Liver (tissue), 9 donors: Measurements from ENCODE around the gene ADAMTS16. TPM values are rescaled to one million over a fixed set of nuclear protein-coding genes. Genes with fewer than 3 reads are reported as not detected.

Experiments
- DNase-seq: peaks from one replicate; pipeline ENCODE4 v3.0.0-alpha.2; 2017; ENCODE audit warnings: low spot score
- H3K27ac ChIP-seq, 2 donors: one replicate each; pipeline ENCODE4 v1.7.0; 2013; ENCODE audit warnings: inconsistent platforms in 2 of 2, low read length in 2 of 2, control low read depth in 1 of 2, low read depth in 1 of 2, mild to moderate bottlenecking in 1 of 2
- H3K27me3 ChIP-seq, 4 donors: one replicate each; pipeline versions ENCODE4 v1.6.1 to v1.7.0; 2013; ENCODE audit warnings: low read length in 3 of 4, inconsistent platforms in 1 of 4, mild to moderate bottlenecking in 1 of 4, moderate library complexity in 1 of 4; ENCODE audit not compliant: control insufficient read depth in 4 of 4, insufficient read depth in 4 of 4
- H3K36me3 ChIP-seq, 4 donors: one replicate each; pipeline versions ENCODE4 v1.6.1 to v1.7.0; 2013; ENCODE audit warnings: low read length in 3 of 4, mild to moderate bottlenecking in 3 of 4, low read depth in 1 of 4, moderate library complexity in 1 of 4; ENCODE audit not compliant: control insufficient read depth in 4 of 4, insufficient read depth in 3 of 4
- H3K4me1 ChIP-seq, 4 donors: one replicate each; pipeline versions ENCODE4 v1.6.1 to v1.7.0; 2013; ENCODE audit warnings: low read length in 3 of 4, mild to moderate bottlenecking in 3 of 4, moderate library complexity in 1 of 4; ENCODE audit not compliant: control insufficient read depth in 4 of 4, insufficient read depth in 4 of 4
- H3K4me3 ChIP-seq, 3 donors: one replicate each; pipeline versions ENCODE4 v1.6.1 to v1.7.0; 2013; ENCODE audit warnings: low read length in 3 of 3, control low read depth in 1 of 3, low read depth in 1 of 3, mild to moderate bottlenecking in 1 of 3
- H3K9ac ChIP-seq, 2 donors: one replicate each; pipeline ENCODE4 v1.7.0; 2013; ENCODE audit warnings: low read length in 2 of 2, mild to moderate bottlenecking in 2 of 2, moderate library complexity in 2 of 2, control low read depth in 1 of 2, low read depth in 1 of 2
- H3K9me3 ChIP-seq, 4 donors: one replicate each; pipeline versions ENCODE4 v1.6.1 to v1.7.0; 2013; ENCODE audit warnings: low read length in 3 of 4; ENCODE audit not compliant: control insufficient read depth in 4 of 4
- ATF3 ChIP-seq: IDR thresholded peaks from 2 replicates; pipeline ENCODE4 v1.6.1; 2016; ENCODE audit warnings: antibody characterized with exemption
- EGR1 ChIP-seq, 2 donors: IDR thresholded peaks; 2 replicates each; pipeline ENCODE4 v1.6.1; 2016 to 2018; ENCODE audit warnings: antibody characterized with exemption in 2 of 2, low read depth in 2 of 2
- FOXA1 ChIP-seq: IDR thresholded peaks from 2 replicates; pipeline ENCODE4 v1.6.1; 2016; ENCODE audit warnings: antibody characterized with exemption
- FOXA2 ChIP-seq: IDR thresholded peaks from 2 replicates; pipeline ENCODE4 v1.6.1; 2016; ENCODE audit warnings: antibody characterized with exemption
- GABPA ChIP-seq, 2 donors: IDR thresholded peaks in 1 of 2; conservative IDR thresholded peaks in 1 of 2; 2 replicates each; pipeline ENCODE4 v1.6.1; 2016; ENCODE audit warnings: antibody characterized with exemption in 2 of 2, mild to moderate bottlenecking in 1 of 2, moderate library complexity in 1 of 2
- HNF4A ChIP-seq, 2 donors: conservative IDR thresholded peaks; 2 replicates each; pipeline ENCODE4 v1.6.1; 2016; ENCODE audit warnings: antibody characterized with exemption in 2 of 2, mild to moderate bottlenecking in 2 of 2
- HNF4G ChIP-seq: IDR thresholded peaks from 2 replicates; pipeline ENCODE4 v1.6.1; 2016; ENCODE audit warnings: antibody characterized with exemption
- JUND ChIP-seq, 2 donors: IDR thresholded peaks; 2 replicates each; pipeline ENCODE4 v1.6.1; 2016; ENCODE audit warnings: antibody characterized with exemption in 2 of 2
- NR2F2 ChIP-seq: IDR thresholded peaks from 2 replicates; pipeline ENCODE4 v1.6.1; 2016; ENCODE audit warnings: antibody characterized with exemption
- RAD21 ChIP-seq, 2 donors: IDR thresholded peaks; 2 replicates each; pipeline ENCODE4 v1.6.1; 2016; ENCODE audit warnings: antibody characterized with exemption in 2 of 2, mild to moderate bottlenecking in 2 of 2
- RXRA ChIP-seq, 2 donors: IDR thresholded peaks; 2 replicates each; pipeline ENCODE4 v1.6.1; 2017 to 2018; ENCODE audit warnings: antibody characterized with exemption in 2 of 2, mild to moderate bottlenecking in 1 of 2
- SP1 ChIP-seq: IDR thresholded peaks from 2 replicates; pipeline ENCODE4 v1.6.1; 2018; ENCODE audit warnings: antibody characterized with exemption, mild to moderate bottlenecking
- TAF1 ChIP-seq: conservative IDR thresholded peaks from 2 replicates; pipeline ENCODE4 v1.6.1; 2016; ENCODE audit warnings: antibody characterized with exemption, mild to moderate bottlenecking
- YY1 ChIP-seq: IDR thresholded peaks from 2 replicates; pipeline ENCODE4 v1.6.1; 2016; ENCODE audit warnings: antibody characterized with exemption, mild to moderate bottlenecking
- ZBTB33 ChIP-seq: IDR thresholded peaks from 2 replicates; pipeline ENCODE4 v1.6.1; 2016; ENCODE audit warnings: antibody characterized with exemption
- WGBS: extraction: QIAGEN DNeasy Blood & Tissue Kit; methylation state at CpG from one replicate; pipeline ENCODE4 v1.1.7; 2013; 5-methylcytosine and 5-hydroxymethylcytosine counted together
- polyA plus RNA-seq, 2 donors: library from polyadenylated mRNA; stranded (reverse) in 1 of 2; unstranded in 1 of 2; fragments of 200-250 nt in 1 of 2; fragments of >200 nt in 1 of 2; fragmentation: Nextera tagmentation in 1 of 2; extraction: Ambion mirVana in 1 of 2; gene quantifications; one replicate each; pipeline versions ENCODE4 v1.2.1 to v1.2.3, GENCODE V29; 2013 to 2015
- total RNA-seq, 2 donors: library from RNA; depleted of rRNA; stranded (reverse); fragments of >200 nt; gene quantifications; one replicate each; pipeline ENCODE4 v1.2.3, GENCODE V29; 2014
- TF ChIP-seq, protein P1 (sequence below): fragments of 150-350 bp; IDR thresholded peaks from 2 replicates; pipeline ENCODE4 v1.5.1; 2017; ENCODE audit warnings: improper control_type of control experiment, low read depth, low read length; ENCODE audit not compliant: missing input control
- TF ChIP-seq, protein P2 (sequence below): IDR thresholded peaks from 2 replicates; pipeline ENCODE4 v1.6.1; 2016; ENCODE audit warnings: antibody characterized with exemption
- TF ChIP-seq, protein P3 (sequence below): IDR thresholded peaks from 2 replicates; pipeline ENCODE4 v1.6.1; 2016; ENCODE audit warnings: antibody characterized with exemption, mild to moderate bottlenecking
- donor health status: healthy.
- donor health status: healthy.
- donor health status: healthy.
- donor health status: healthy.
- donor health status: healthy.

Gene ADAMTS16
- total and polyA plus RNA-seq, 4 donors, result under 0.01 to 0.84 TPM; not detected in 2

DNA sequence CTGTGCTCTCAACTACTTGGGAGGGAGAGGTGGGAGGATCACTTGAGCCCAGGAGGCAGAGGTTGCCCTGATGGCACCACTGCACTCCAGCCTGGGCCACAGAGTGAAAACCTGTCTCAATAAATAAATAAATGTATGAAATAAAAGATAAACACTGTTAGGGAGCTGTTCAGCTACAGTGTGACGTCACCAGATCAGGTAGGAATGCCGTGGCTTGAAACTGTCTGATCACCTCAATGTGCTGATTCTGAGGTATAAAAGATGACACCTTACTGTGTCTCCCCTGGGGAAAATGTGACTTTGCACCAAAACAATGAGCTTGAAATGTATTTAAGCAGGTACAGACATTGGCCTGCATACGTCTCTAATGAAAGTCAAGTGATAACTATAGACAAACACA is 133.3 kb downstream of the ADAMTS16 start:
- no peak for TF ChIP-seq RXRA (IDR thresholded peaks at IDR 0.05)
- TF ChIP-seq EGR1 (IDR thresholded peaks at IDR 0.05; ENCODE audit: low read depth in 2 of 2), result no peak
- no peak for TF ChIP-seq ATF3
- TF ChIP-seq GABPA (IDR thresholded peaks at IDR 0.05 in 1 of 2, conservative IDR thresholded peaks at IDR 0.05 in 1 of 2), result no peak
- no peak for TF ChIP-seq YY1
- TF ChIP-seq FOXA2, result no peak
- no peak for TF ChIP-seq HNF4A (conservative IDR thresholded peaks at IDR 0.05)
- TF ChIP-seq TAF1, result no peak
- no peak for TF ChIP-seq HNF4G
- TF ChIP-seq, protein P1, sequence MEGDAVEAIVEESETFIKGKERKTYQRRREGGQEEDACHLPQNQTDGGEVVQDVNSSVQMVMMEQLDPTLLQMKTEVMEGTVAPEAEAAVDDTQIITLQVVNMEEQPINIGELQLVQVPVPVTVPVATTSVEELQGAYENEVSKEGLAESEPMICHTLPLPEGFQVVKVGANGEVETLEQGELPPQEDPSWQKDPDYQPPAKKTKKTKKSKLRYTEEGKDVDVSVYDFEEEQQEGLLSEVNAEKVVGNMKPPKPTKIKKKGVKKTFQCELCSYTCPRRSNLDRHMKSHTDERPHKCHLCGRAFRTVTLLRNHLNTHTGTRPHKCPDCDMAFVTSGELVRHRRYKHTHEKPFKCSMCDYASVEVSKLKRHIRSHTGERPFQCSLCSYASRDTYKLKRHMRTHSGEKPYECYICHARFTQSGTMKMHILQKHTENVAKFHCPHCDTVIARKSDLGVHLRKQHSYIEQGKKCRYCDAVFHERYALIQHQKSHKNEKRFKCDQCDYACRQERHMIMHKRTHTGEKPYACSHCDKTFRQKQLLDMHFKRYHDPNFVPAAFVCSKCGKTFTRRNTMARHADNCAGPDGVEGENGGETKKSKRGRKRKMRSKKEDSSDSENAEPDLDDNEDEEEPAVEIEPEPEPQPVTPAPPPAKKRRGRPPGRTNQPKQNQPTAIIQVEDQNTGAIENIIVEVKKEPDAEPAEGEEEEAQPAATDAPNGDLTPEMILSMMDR, result no peak
- TF ChIP-seq FOXA1, result no peak
- TF ChIP-seq, protein P2, sequence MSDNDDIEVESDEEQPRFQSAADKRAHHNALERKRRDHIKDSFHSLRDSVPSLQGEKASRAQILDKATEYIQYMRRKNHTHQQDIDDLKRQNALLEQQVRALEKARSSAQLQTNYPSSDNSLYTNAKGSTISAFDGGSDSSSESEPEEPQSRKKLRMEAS, result no peak
- no peak for TF ChIP-seq JUND (IDR thresholded peaks at IDR 0.05)
- no peak for TF ChIP-seq NR2F2
- TF ChIP-seq RAD21 (IDR thresholded peaks at IDR 0.05), result no peak
- TF ChIP-seq, protein P3, sequence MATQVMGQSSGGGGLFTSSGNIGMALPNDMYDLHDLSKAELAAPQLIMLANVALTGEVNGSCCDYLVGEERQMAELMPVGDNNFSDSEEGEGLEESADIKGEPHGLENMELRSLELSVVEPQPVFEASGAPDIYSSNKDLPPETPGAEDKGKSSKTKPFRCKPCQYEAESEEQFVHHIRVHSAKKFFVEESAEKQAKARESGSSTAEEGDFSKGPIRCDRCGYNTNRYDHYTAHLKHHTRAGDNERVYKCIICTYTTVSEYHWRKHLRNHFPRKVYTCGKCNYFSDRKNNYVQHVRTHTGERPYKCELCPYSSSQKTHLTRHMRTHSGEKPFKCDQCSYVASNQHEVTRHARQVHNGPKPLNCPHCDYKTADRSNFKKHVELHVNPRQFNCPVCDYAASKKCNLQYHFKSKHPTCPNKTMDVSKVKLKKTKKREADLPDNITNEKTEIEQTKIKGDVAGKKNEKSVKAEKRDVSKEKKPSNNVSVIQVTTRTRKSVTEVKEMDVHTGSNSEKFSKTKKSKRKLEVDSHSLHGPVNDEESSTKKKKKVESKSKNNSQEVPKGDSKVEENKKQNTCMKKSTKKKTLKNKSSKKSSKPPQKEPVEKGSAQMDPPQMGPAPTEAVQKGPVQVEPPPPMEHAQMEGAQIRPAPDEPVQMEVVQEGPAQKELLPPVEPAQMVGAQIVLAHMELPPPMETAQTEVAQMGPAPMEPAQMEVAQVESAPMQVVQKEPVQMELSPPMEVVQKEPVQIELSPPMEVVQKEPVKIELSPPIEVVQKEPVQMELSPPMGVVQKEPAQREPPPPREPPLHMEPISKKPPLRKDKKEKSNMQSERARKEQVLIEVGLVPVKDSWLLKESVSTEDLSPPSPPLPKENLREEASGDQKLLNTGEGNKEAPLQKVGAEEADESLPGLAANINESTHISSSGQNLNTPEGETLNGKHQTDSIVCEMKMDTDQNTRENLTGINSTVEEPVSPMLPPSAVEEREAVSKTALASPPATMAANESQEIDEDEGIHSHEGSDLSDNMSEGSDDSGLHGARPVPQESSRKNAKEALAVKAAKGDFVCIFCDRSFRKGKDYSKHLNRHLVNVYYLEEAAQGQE, result no peak
- TF ChIP-seq ZBTB33, result no peak
- TF ChIP-seq SP1, result no peak
- Histone ChIP-seq H3K9ac (no peak overlapping the region), H3K4me1 (peaks cover 0 to 3% (median 0%) of the 10 kb centered on the region in 4 donors), H3K27me3 (no peaks in the 10 kb centered on the region), H3K4me3 (no peak overlapping the region), H3K9me3 (no peaks in the 10 kb centered on the region), H3K27ac (no peak overlapping the region), H3K36me3 (no peaks in the 10 kb centered on the region)
- DNase-seq, result no peak
- WGBS, result 89% methylated on average over 3 of the region's 3 CpGs
